AG09319 (cell line): ENCODE measurements around the gene CLVS2.

Experiments used
- DNase-seq: peaks from one replicate; pipeline ENCODE4 v3.0.0-alpha.2; 2010; ENCODE audit warnings: low read depth; ENCODE audit errors: extremely low read depth
- CTCF ChIP-seq: IDR thresholded peaks from 2 replicates; pipeline ENCODE4 v1.5.1; 2011; ENCODE audit warnings: low read depth, mild to moderate bottlenecking, inconsistent platforms, low read length, moderate library complexity

Gene CLVS2

GRCh38 chr6:122984393-122984792 lies 11.6 kb upstream of the CLVS2 start:
- DNase-seq, result no peak
- no peak for TF ChIP-seq CTCF

GRCh38 chr6:122994256-122994655 lies 1.8 kb upstream of the CLVS2 start:
- DNase-seq, result no peak
- no peak for TF ChIP-seq CTCF

GRCh38 chr6:122996794-122997505 lies 915 bp downstream of the CLVS2 start:
- no peak for TF ChIP-seq CTCF

GRCh38 chr6:122997541-122998150 lies 1.6 kb downstream of the CLVS2 start:
- no peak for TF ChIP-seq CTCF
- no peak for DNase-seq

More at GRCh38 chr6:122996794-122997505, 915 bp downstream of the CLVS2 start:
- DNase-seq, result no peak

- no peak for DNase-seq
Measured at GRCh38 chr6:122998403-122998975, 2.5 kb downstream of the CLVS2 start.

GRCh38 chr6:123000244-123000770 lies 4.3 kb downstream of the CLVS2 start:
- DNase-seq, result no peak
- no peak for TF ChIP-seq CTCF

More at GRCh38 chr6:122998403-122998975, 2.5 kb downstream of the CLVS2 start:
- TF ChIP-seq CTCF, result no peak

GRCh38 chr6:123001540-123001939 lies 5.5 kb downstream of the CLVS2 start:
- DNase-seq, result no peak
- no peak for TF ChIP-seq CTCF
